OCI-LY1 (cell line): Measurements from ENCODE around the gene TOP3B.

Experiments
- H2AFZ ChIP-seq: fragments of 200-600 bp; sonication (generic), shearing (Covaris generic); 2 replicates; pipeline ENCODE4 v1.6.0; 2014; ENCODE audit warnings: antibody characterized with exemption, mild to moderate bottlenecking, low read length
- H3F3A ChIP-seq: fragments of 200-600 bp; sonication (generic), shearing (Covaris generic); 2 replicates; pipeline ENCODE4 v1.6.0; 2014; ENCODE audit warnings: mild to moderate bottlenecking, antibody characterized with exemption, low read length, moderate library complexity; ENCODE audit not compliant: insufficient read depth
- H3K27ac ChIP-seq: fragments of 200-600 bp; sonication (generic); 2 replicates; pipeline ENCODE4 v1.5.1; 2014; ENCODE audit warnings: low read length, mixed run types, mild to moderate bottlenecking, low read depth; ENCODE audit not compliant: poor library complexity, severe bottlenecking
- H3K27me3 ChIP-seq: fragments of 200-600 bp; sonication (generic); 2 replicates; pipeline ENCODE4 v1.6.0; 2014; ENCODE audit warnings: antibody characterized with exemption, mild to moderate bottlenecking, low read length, moderate library complexity; ENCODE audit not compliant: insufficient read depth
- H3K36me3 ChIP-seq: fragments of 200-600 bp; sonication (generic); 2 replicates; pipeline ENCODE4 v1.6.1; 2014; ENCODE audit warnings: mild to moderate bottlenecking, antibody characterized with exemption, low read length, moderate library complexity, mixed read lengths; ENCODE audit not compliant: insufficient read depth
- H3K4me1 ChIP-seq: fragments of 200-600 bp; sonication (generic); 2 replicates; pipeline ENCODE4 v1.5.1; 2014; ENCODE audit warnings: mild to moderate bottlenecking, low read length, moderate library complexity; ENCODE audit not compliant: insufficient read depth, severe bottlenecking
- H3K4me2 ChIP-seq: fragments of 200-600 bp; sonication (generic), shearing (Covaris generic); 2 replicates; pipeline ENCODE4 v1.6.1; 2014; ENCODE audit warnings: low read length
- H3K4me3 ChIP-seq: fragments of 200-600 bp; sonication (generic); 2 replicates; pipeline ENCODE4 v1.5.1; 2014; ENCODE audit warnings: low read length, low read depth, mild to moderate bottlenecking, mixed read lengths; ENCODE audit not compliant: poor library complexity, severe bottlenecking
- H3K79me2 ChIP-seq: fragments of 200-600 bp; shearing (Covaris generic); 2 replicates; pipeline ENCODE4 v1.6.1; 2016; ENCODE audit warnings: mixed run types, low read length, mixed read lengths; ENCODE audit not compliant: insufficient read depth
- H3K9ac ChIP-seq: fragments of 200-600 bp; sonication (generic), shearing (Covaris generic); 2 replicates; pipeline ENCODE4 v1.6.1; 2014; ENCODE audit warnings: mild to moderate bottlenecking, low read length, mixed read lengths
- H3K9me2 ChIP-seq: fragments of 200-600 bp; sonication (generic), shearing (Covaris generic); 2 replicates; pipeline ENCODE4 v1.6.1; 2014; ENCODE audit warnings: low read depth, mild to moderate bottlenecking, low read length, mixed read lengths
- H3K9me3 ChIP-seq: fragments of 200-600 bp; shearing (Covaris generic); 2 replicates; pipeline ENCODE4 v1.6.1; 2014; ENCODE audit warnings: low read length, mixed read lengths
- H4K20me1 ChIP-seq: fragments of 200-600 bp; sonication (generic), shearing (Covaris generic); 2 replicates; pipeline ENCODE4 v1.6.0; 2016; ENCODE audit warnings: mild to moderate bottlenecking, low read length; ENCODE audit not compliant: insufficient read depth
- EZH2 ChIP-seq: fragments of 200-600 bp; sonication (generic), shearing (Covaris generic); IDR thresholded peaks from 2 replicates; pipeline ENCODE4 v1.8.0; 2017; ENCODE audit warnings: borderline replicate concordance, mixed run types, mild to moderate bottlenecking, antibody characterized with exemption, low read length, moderate library complexity, mixed read lengths
- TF ChIP-seq, protein P1 (sequence below): fragments of 200-600 bp; sonication (generic), shearing (Covaris generic); IDR thresholded peaks from 2 replicates; pipeline ENCODE4 v1.5.1; 2017; ENCODE audit warnings: mild to moderate bottlenecking, antibody characterized with exemption, low read length, moderate library complexity, mixed read lengths

The TOP3B gene

DNA sequence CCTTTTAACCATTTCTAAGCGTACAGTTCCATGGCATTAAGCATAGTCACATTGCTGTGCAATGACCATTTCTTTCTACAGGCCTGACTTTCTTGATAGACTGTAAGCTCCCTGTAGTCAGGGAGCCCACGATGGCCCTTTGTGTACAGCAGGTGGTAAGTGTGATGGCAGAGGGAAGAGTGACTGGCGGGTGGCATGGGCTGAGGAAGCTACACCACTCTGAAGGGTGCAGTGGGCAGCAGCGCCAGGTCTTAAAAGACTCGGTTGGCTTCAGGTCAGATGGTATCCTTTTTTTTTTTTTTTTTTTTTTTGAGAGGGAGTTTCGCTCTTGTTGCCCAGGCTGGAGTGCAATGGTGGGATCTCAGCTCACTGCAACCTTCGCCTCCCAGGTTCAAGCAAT, 31.5 kb downstream of the TOP3B start:
- Histone ChIP-seq H3K36me3 (no peaks in the 10 kb centered on the region; the same call in 1 of the 2 replicates), H3K9ac (no peak overlapping the region), H2AFZ (no peak overlapping the region), H3K9me3 (no peaks in the 10 kb centered on the region), H3K79me2 (no peaks in the 10 kb centered on the region), H3K27me3 (no peaks in the 10 kb centered on the region), H3K9me2 (no peaks in the 10 kb centered on the region), H3F3A (no peaks in the 10 kb centered on the region), H3K27ac (no peak overlapping the region), H3K4me3 (no peak overlapping the region), H3K4me2 (no peak overlapping the region), H4K20me1 (no peaks in the 10 kb centered on the region), H3K4me1 (peaks cover 9% of the 10 kb centered on the region)
- TF ChIP-seq, protein P1, sequence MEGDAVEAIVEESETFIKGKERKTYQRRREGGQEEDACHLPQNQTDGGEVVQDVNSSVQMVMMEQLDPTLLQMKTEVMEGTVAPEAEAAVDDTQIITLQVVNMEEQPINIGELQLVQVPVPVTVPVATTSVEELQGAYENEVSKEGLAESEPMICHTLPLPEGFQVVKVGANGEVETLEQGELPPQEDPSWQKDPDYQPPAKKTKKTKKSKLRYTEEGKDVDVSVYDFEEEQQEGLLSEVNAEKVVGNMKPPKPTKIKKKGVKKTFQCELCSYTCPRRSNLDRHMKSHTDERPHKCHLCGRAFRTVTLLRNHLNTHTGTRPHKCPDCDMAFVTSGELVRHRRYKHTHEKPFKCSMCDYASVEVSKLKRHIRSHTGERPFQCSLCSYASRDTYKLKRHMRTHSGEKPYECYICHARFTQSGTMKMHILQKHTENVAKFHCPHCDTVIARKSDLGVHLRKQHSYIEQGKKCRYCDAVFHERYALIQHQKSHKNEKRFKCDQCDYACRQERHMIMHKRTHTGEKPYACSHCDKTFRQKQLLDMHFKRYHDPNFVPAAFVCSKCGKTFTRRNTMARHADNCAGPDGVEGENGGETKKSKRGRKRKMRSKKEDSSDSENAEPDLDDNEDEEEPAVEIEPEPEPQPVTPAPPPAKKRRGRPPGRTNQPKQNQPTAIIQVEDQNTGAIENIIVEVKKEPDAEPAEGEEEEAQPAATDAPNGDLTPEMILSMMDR: no peak
- TF ChIP-seq EZH2: no peak

DNA sequence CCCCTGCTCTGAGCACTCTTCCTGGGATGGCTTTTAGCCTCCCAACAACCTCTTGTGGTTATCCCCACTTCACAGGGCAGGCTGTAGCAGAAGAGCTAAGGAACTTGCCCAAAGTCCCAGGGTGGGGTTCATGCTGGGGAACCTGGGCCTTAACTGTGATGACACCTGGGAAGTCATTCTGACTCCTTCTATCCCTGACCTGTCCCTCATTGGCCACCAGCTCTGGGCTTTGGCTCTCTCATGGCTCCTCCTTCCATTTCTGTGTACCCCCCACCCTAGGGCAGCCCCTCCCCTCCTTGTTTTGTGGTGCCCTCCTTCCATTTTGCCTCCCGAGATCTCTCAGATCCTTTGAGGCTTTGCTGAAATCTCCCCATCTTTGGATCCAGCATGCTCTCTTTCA, 32.6 kb downstream of the TOP3B start:
- Histone ChIP-seq H3K9me3 (no peaks in the 10 kb centered on the region), H3K9ac (no peak overlapping the region), H3K4me3 (no peak overlapping the region), H3K27me3 (no peaks in the 10 kb centered on the region), H2AFZ (no peak overlapping the region), H3K79me2 (no peaks in the 10 kb centered on the region), H3K4me1 (peaks cover 9% of the 10 kb centered on the region), H3K9me2 (no peaks in the 10 kb centered on the region), H4K20me1 (no peaks in the 10 kb centered on the region), H3F3A (no peaks in the 10 kb centered on the region), H3K27ac (no peak overlapping the region), H3K4me2 (no peak overlapping the region), H3K36me3 (no peaks in the 10 kb centered on the region; the same call in 1 of the 2 replicates)
- TF ChIP-seq, protein P1: no peak
- no peak for TF ChIP-seq EZH2

DNA sequence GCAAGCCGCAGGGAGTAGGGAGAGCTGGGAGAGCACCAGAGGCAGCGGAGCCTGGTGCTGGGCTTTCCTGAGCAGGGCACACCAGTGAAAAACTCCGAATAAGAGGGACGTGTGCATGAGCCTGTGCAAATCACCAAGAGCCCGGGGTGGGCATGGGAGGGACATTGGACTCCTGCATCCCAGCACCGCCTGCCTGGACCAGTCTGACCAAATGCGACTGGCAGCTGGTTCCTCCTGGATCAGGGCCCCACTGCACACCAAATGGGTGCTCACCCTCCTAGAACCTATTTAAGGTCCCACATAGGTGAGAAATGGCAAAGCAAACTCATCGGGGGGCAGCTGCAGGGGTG, 33.0 kb downstream of the TOP3B start:
- no peak overlapping the region for H3K4me3 ChIP-seq
- H3K4me1 ChIP-seq: peaks cover 9% of the 10 kb centered on the region

More for the DNA sequence above, 33.0 kb downstream of the TOP3B start:
- Histone ChIP-seq H3K79me2 (no peaks in the 10 kb centered on the region), H3K27me3 (no peaks in the 10 kb centered on the region), H3K9me3 (no peaks in the 10 kb centered on the region), H3K36me3 (no peaks in the 10 kb centered on the region; the same call in 1 of the 2 replicates), H4K20me1 (no peaks in the 10 kb centered on the region), H3K9me2 (no peaks in the 10 kb centered on the region), H3K9ac (no peak overlapping the region), H3K4me2 (no peak overlapping the region), H3K27ac (no peak overlapping the region), H2AFZ (no peak overlapping the region), H3F3A (no peaks in the 10 kb centered on the region)
- TF ChIP-seq, protein P1: no peak
- TF ChIP-seq EZH2: no peak
